Pancreas (tissue), 10 donors: Measurements from ENCODE around the gene FUZ. TPM values are rescaled to one million over a fixed set of nuclear protein-coding genes. Genes with fewer than 3 reads are reported as not detected.
A peak's percentile ranks its signal among the peaks of the same experiment; 100 is the strongest.

Experiments used
- ATAC-seq, 4 donors: fragments of 200-7000 bp; cut with Tn5 transposase; one replicate each; pipeline versions ENCODE4 v1.8.0 to v1.9.1; 2020; ENCODE audit warnings: mild to moderate bottlenecking in 4 of 4, moderate library complexity in 4 of 4
- DNase-seq, 6 donors: peaks; one replicate each; pipeline ENCODE4 v3.0.0-alpha.2; 2020
- FAIRE-seq: peaks from 2 replicates; lab custom pipeline; 2012; peaks lifted over from hg19 to GRCh38; lab: Jason Lieb, UNC
- H3K27ac ChIP-seq, 4 donors: fragments of 200-600 bp; sonication (generic); 1 replicate in 3 of 4; 2 replicates in 1 of 4; pipeline versions ENCODE4 v1.5.0 to v1.8.0; 2020
- H3K27me3 ChIP-seq, 4 donors: fragments of 200-600 bp; one replicate each; pipeline ENCODE4 v1.8.0; 2021
- H3K36me3 ChIP-seq, 3 donors: fragments of 200-600 bp; sonication (generic) in 1 of 3; one replicate each; pipeline versions ENCODE4 v1.5.0 to v1.8.0; 2020 to 2021
- H3K4me1 ChIP-seq, 3 donors: fragments of 200-600 bp; one replicate each; pipeline ENCODE4 v1.8.0; 2021
- H3K4me3 ChIP-seq, 4 donors: fragments of 200-600 bp; sonication (generic) in 2 of 4; one replicate each; pipeline versions ENCODE4 v1.5.0 to v1.8.0; 2020 to 2021
- H3K9me3 ChIP-seq, 4 donors: fragments of 200-600 bp; one replicate each; pipeline ENCODE4 v1.8.0; 2021
- WGBS, 2 donors: extraction: QIAGEN DNeasy Blood & Tissue Kit; methylation state at CpG; one replicate each; pipeline ENCODE4 v1.1.7; 2013; 5-methylcytosine and 5-hydroxymethylcytosine counted together
- intact Hi-C, 3 donors: fragments of 100-400 bp; cut with DNase I; formaldehyde crosslinking; loops; one replicate each; pipeline versions ENCODE4 v1.11.1 to v1.14.2; 2022
- polyA plus RNA-seq, 2 donors: library from polyadenylated mRNA; stranded (reverse); fragments of 200-250 nt; gene quantifications; one replicate each; pipeline ENCODE4 v1.2.3, GENCODE V29; 2013
- total RNA-seq, 6 donors: library from RNA; stranded (reverse); fragmentation: NEBNext Ultra II Directional in 4 of 6; extraction: Animal tissue kit (Norgen Biotek cat#: 25700) in 4 of 6; gene quantifications; one replicate each; pipeline versions ENCODE4 v1.2.1 to v1.2.4, GENCODE V29; 2021 to 2023
- TF ChIP-seq, protein P1 (sequence below), 4 donors: fragments of 200-600 bp; sonication (generic) in 3 of 4; IDR thresholded peaks; one replicate each; pipeline versions ENCODE4 v1.5.0 to v1.8.0; 2021; ENCODE audit warnings: antibody characterized with exemption in 4 of 4
- donor health status: healthy with polysubstance abuse.
- donor health status: DM: no; HTN: no; CAD: no; lungs with moderate emphysema.
- donor health status: DM: no; HTN: no; CAD: no.
- donor health status: control.
- donor health status: control.
- donor health status: Bipolar disorder and iron deficiency.
- donor health status: DM: yes; HTN: yes; CAD: no.
- donor health status: DM: no; HTN: no; CAD: no.
- donor health status: DM: no; HTN: no; CAD: no.
- donor health status: DM: yes; HTN: yes; CAD: no.

FUZ gene
- total and polyA plus RNA-seq, 8 donors, result 8.8 to 30.3 (median 15.6) TPM

DNA sequence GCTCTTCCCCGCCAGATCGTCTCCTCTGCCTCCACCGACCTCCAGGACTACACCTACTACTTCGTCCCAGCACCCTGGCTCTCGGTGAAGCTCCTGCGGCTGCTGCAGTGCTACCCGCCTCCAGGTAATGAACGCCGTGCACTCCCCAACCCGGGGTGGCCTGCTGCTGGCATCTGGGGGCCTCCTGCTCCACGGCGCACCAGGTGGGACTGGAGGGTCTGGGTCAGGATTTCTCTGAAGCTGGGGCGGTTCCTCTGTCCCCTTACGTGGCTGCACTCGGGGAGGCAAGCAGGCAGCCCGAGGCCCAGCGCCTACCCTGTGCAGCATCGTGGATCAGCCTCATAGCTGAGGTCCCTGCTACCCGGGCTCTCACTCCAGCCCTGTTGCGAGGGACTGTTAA lies 17.5 kb downstream of the FUZ start:
- Histone ChIP-seq H3K9me3 (no peaks in the 10 kb centered on the region), H3K4me3 (no peak overlapping the region), H3K4me1 (no peaks in the 10 kb centered on the region), H3K36me3 (peaks cover 4 to 21% (median 13%) of the 10 kb centered on the region in 3 donors), H3K27me3 (no peaks in the 10 kb centered on the region), H3K27ac (no peak overlapping the region)
- intact Hi-C loops, result no loop called here
- TF ChIP-seq, protein P1, sequence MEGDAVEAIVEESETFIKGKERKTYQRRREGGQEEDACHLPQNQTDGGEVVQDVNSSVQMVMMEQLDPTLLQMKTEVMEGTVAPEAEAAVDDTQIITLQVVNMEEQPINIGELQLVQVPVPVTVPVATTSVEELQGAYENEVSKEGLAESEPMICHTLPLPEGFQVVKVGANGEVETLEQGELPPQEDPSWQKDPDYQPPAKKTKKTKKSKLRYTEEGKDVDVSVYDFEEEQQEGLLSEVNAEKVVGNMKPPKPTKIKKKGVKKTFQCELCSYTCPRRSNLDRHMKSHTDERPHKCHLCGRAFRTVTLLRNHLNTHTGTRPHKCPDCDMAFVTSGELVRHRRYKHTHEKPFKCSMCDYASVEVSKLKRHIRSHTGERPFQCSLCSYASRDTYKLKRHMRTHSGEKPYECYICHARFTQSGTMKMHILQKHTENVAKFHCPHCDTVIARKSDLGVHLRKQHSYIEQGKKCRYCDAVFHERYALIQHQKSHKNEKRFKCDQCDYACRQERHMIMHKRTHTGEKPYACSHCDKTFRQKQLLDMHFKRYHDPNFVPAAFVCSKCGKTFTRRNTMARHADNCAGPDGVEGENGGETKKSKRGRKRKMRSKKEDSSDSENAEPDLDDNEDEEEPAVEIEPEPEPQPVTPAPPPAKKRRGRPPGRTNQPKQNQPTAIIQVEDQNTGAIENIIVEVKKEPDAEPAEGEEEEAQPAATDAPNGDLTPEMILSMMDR (IDR thresholded peaks at IDR 0.05), result no peak
- WGBS, 2 donors, result 93 to 95% methylated on average over 20 of the region's 20 CpGs
- ATAC-seq (no peak), DNase-seq (no peak), FAIRE-seq (no peak)

- Histone ChIP-seq H3K9me3 (no peaks in the 10 kb centered on the region), H3K36me3 (peaks cover 4 to 21% (median 13%) of the 10 kb centered on the region in 3 donors), H3K4me3 (no peak overlapping the region), H3K27me3 (no peaks in the 10 kb centered on the region), H3K4me1 (no peaks in the 10 kb centered on the region), H3K27ac (no peak overlapping the region)
- FAIRE-seq, result no peak
- TF ChIP-seq, protein P1 (IDR thresholded peaks at IDR 0.05), result no peak
- 93 to 95% methylated on average over 6 of the region's 6 CpGs for WGBS, 2 donors
- intact Hi-C loops, result no loop called here
- DNase-seq, result no peak
- ATAC-seq, result no peak
Measured at GRCh38 chr19:49793561-49793840, 19.6 kb downstream of the FUZ start.

GRCh38 chr19:49792829-49793560 lies 20.1 kb downstream of the FUZ start:
- 91% methylated on average over 22 of the region's 22 CpGs for WGBS, 2 donors
- H3K9me3 ChIP-seq, result no peaks in the 10 kb centered on the region

DNA sequence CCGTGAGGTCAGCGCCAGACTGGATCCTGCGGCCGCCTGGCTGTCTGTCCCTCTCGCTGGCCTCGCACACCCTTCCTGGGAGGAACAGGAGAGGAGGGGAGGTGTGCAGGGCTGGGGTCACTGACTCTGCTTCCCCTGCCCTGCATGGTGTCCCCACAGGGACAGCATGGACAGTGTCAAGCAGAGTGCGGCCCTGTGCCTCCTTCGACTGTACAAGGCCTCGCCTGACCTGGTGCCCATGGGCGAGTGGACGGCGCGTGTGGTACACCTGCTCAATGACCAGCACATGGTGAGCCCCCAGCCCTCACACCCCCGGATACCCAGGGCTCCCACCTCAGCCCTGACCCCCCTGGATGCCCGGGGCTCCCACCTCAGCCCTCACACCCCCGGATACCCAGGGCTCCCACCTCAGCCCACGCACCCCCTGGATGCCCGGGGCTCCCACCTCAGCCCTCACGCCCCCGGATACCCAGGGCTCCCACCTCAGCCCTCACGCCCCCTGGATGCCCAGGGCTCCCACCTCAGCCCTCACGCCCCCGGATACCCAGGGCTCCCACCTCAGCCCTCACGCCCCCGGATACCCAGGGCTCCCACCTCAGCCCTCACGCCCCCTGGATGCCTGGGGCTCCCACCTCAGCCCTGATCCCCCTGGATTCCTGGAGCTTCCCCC lies 21.2 kb downstream of the FUZ start:
- Histone ChIP-seq H3K27ac (no peak overlapping the region), H3K4me3 (no peak overlapping the region), H3K36me3 (peaks cover 4 to 21% (median 13%) of the 10 kb centered on the region in 3 donors), H3K27me3 (no peaks in the 10 kb centered on the region), H3K4me1 (no peaks in the 10 kb centered on the region), H3K9me3 (no peaks in the 10 kb centered on the region)
- intact Hi-C loops, result no loop called here
- no peak for ATAC-seq
- WGBS, 2 donors, result 95 to 96% methylated on average over 25 to 26 of the region's 26 CpGs
- DNase-seq, result no peak
- TF ChIP-seq, protein P1 (IDR thresholded peaks at IDR 0.05), result no peak
- no peak for FAIRE-seq

More at GRCh38 chr19:49792829-49793560, 20.1 kb downstream of the FUZ start:
- DNase-seq, result no peak
- Histone ChIP-seq H3K27me3 (no peaks in the 10 kb centered on the region), H3K36me3 (peaks cover 4 to 21% (median 13%) of the 10 kb centered on the region in 3 donors), H3K4me1 (no peaks in the 10 kb centered on the region), H3K27ac (no peak overlapping the region), H3K4me3 (no peak overlapping the region)
- TF ChIP-seq, protein P1 (IDR thresholded peaks at IDR 0.05), result no peak
- intact Hi-C loops, result no loop called here
- ATAC-seq, result no peak
- FAIRE-seq, result no peak

DNA sequence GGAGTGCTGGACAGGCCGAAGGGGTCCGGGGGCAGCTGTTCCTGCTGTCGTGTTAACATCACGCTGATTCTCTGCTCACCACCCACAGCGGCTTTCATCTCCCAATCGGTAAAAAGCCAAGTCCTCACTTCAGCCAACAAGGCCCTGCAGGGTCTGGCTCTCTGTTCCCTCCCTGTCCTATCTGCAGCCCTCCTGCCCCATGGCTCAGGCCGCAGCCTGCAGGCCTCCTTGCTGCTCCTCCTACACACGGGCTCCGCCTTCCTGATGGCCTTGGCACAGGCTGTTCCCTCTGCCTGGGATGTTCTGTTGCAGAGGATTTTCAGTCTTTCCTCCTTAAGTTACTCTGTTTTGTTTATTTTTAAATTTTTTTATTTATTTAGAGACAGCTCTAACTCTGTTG lies 22.2 kb downstream of the FUZ start:
- FAIRE-seq (no peak), ATAC-seq (peak in 3 of 4 donors; percentile 23 to 63 (median 58)), DNase-seq (no peak)
- Histone ChIP-seq H3K36me3 (peaks cover 0 to 19% (median 11%) of the 10 kb centered on the region in 3 donors), H3K9me3 (no peaks in the 10 kb centered on the region), H3K27me3 (no peaks in the 10 kb centered on the region), H3K4me1 (no peaks in the 10 kb centered on the region), H3K4me3 (no peak overlapping the region), H3K27ac (no peak overlapping the region)
- intact Hi-C loops, result no loop called here
- TF ChIP-seq, protein P1 (IDR thresholded peaks at IDR 0.05), result no peak
- WGBS, 2 donors, result 73 to 76% methylated on average over 9 of the region's 9 CpGs
